KOPT-K1 (cell line): ENCODE measurements around the gene COMMD3.
A peak's percentile ranks its signal among the peaks of the same experiment; 100 is the strongest.

Experiments
- H3K27ac ChIP-seq: fragments of 200-600 bp; sonication (generic); 2 replicates; pipeline ENCODE4 v1.5.1; 2016; ENCODE audit warnings: antibody characterized with exemption, mild to moderate bottlenecking, low read depth, low read length; ENCODE audit not compliant: poor library complexity, severe bottlenecking
- H3K36me3 ChIP-seq: fragments of 200-600 bp; sonication (generic); 2 replicates; pipeline ENCODE4 v1.5.1; 2017; ENCODE audit warnings: antibody characterized with exemption, mild to moderate bottlenecking, low read length, moderate library complexity; ENCODE audit not compliant: insufficient read depth
- H3K9me3 ChIP-seq: fragments of 200-600 bp; sonication (generic); 2 replicates; pipeline ENCODE4 v1.5.1; 2017; ENCODE audit warnings: antibody characterized with exemption, low read length, mild to moderate bottlenecking; ENCODE audit not compliant: insufficient read depth, poor library complexity, severe bottlenecking

COMMD3 gene

DNA sequence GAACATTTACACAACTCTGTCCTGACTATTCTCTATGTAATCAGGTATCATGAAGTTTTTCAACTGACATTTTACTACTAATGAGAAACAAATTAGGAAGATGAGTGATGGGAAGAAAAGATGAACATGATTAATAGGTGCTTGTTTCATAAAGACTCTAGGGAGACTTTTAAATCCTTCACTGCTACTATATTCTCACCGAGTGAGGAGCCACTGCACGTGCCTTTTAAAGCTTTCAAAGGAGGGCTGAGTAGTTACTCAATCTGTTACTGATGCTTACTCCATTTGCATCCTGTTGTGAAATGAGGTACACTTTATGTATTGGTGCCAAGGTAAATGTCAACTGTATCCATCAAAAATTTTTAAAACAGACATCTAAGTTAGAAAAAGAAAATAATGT, 1.3 kb upstream of the COMMD3 start:
- Histone ChIP-seq H3K27ac (no peak overlapping the region), H3K36me3 (no peaks in the 10 kb centered on the region), H3K9me3 (no peaks in the 10 kb centered on the region)

DNA sequence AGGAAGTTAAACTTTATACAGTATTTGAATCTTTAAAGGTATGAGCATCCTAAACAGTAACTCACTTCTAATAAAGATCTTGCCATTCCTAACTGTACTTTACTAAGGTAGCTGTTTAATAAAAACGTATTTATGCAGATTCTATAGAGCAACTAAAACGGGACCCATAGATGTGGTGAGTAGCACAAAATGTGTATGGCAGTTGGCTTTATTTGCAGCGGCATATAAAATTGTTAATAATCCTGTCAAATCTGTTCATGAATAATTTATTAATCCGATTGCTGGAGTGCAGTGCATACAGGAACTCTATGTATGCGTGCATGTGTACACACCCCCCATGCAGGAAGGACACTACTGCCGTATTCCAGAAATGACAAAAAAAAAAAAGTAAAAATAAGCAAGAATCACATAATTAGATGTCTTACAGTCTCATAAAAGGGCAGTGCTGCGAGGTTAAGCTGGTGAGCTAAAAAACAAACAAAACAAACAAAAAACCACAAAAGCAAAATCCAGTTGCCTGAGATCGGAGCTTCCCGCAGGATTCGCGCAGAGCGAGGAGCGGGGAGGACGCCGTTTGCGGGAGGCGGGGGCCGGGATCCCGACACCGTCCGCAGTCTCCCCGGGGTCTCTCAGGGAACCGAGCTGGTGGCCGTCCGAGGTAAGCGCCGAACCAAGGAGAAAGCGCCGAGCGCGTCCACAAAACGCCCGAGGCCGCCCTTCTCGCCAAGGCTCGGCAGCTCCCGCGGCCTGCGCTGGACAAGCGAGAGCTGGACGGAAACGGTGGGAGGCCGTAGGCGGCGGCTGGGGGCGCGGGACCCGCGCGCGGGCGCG, 518 bp upstream of the COMMD3 start:
- H3K36me3 ChIP-seq = no peaks in the 10 kb centered on the region
- H3K27ac ChIP-seq = peak overlapping the region; percentile 90

DNA sequence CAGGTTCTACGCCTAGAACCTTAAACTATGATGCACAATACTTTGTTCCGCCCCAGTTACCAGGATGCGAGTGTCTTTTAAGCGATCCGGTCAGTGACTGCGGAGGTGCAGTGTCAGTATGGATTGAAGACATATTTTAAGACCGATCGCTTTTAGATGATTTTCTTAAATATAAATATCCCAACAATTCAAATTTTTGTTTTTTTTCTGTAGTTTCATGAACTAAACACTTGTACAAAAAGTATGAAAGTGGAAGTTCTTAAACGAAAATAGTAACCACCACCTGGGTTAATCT, 835 bp downstream of the COMMD3 start:
- Histone ChIP-seq H3K9me3 (no peaks in the 10 kb centered on the region), H3K27ac (peak overlapping the region; percentile 90), H3K36me3 (no peaks in the 10 kb centered on the region)

More for the DNA sequence above, 518 bp upstream of the COMMD3 start:
- H3K9me3 ChIP-seq = no peaks in the 10 kb centered on the region

DNA sequence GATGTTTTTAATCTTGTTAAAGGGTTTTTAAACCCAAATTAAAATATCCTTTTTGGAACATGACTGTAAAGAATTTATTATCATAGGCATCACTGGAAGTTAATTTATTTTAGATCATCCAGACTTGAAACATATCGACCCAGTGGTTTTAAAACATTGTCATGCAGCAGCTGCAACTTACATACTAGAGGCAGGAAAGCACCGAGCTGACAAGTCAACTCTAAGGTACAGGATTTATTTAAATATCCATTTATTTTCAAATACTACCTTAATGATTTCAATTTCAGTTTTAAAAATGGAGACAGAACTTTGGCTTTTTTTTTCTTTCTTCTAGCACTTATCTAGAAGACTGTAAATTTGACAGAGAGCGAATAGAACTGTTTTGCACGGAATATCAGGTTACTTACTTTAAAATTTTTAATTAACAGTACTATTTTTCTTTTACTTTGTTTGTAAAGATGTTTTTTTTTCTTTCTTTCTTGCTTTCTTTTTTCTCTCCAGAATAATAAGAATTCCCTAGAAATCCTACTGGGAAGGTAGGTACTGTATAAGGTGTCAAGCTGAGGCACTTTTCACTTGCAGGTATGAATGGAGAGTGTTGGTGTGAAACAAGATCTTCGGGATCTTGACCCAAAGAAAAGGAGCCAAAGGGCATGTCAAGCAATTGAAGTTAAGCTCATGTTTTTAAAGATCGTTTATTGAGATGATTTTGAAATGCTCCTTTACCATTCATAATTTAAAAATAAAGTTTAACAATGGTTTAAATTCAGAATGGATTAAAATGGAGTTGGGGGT, 1.8 kb downstream of the COMMD3 start:
- no peak overlapping the region for H3K27ac ChIP-seq
- H3K9me3 ChIP-seq = no peaks in the 10 kb centered on the region
- H3K36me3 ChIP-seq = no peaks in the 10 kb centered on the region

DNA sequence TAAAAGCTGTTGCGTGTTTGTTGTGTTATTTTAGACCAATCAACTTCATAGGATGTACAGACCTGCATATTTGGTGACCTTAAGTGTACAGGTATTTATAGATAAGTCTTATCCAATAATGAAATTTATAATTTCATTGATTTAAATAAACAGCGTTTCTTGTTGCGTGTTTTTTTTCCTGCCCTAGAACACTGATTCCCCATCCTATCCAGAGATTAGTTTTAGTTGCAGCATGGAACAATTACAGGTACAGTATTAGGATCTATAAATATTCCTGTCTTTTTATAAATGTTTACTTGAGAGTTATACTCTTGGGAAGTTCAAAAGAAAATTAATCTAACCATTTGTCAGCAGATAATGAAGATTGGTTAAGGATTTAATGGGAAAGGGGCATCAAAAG, 2.6 kb downstream of the COMMD3 start:
- Histone ChIP-seq H3K36me3 (no peaks in the 10 kb centered on the region), H3K27ac (no peak overlapping the region), H3K9me3 (no peaks in the 10 kb centered on the region)

DNA sequence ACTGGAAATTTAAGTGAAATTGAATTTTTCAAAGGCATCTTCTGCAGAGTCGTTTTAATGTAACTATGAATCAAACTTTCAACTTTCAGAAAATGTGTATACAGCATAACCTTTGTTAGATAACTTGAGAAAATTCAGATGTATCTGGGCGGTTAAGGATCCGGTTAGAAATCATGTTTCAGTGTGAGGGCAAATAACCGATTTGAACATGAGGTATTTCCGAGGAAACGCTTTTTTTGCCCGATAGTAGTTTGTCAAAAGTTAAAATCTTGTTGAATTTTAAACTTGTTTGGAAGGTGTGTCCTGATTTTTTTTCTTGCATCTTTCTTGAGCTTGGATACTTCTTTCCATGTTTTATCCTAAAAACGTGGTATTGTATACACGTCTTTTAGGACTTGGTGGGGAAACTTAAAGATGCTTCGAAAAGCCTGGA, 3.4 kb downstream of the COMMD3 start:
- H3K36me3 ChIP-seq = no peaks in the 10 kb centered on the region
- no peak overlapping the region for H3K27ac ChIP-seq
- no peaks in the 10 kb centered on the region for H3K9me3 ChIP-seq

DNA sequence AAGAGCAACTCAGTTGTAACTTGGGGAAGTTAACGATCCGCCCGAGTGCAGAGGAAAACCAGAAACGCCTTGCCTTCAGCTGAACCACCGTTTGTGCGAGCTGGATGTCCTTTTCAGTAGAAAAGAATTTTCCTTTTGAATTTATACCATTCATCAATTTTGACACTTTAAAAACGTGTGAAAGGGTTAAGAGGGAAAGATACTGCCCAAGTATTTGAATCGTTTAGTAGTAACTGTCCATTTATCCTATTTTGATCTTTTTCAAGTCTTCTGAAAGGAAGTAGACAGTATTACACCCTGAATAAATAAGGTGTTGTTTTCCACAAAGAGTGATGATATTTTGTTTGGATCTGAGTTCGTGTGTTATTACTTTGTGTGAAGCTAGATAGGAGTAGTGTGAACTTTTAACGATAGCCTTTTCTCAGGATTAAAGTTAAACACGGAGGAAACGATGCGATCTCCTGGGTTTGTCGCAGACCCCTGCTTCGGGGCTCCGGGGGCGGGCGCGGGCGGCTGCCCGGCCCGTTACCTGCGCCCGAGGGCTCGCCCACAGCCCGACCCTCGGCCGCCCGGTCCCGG, 3.9 kb downstream of the COMMD3 start:
- Histone ChIP-seq H3K36me3 (no peaks in the 10 kb centered on the region), H3K9me3 (no peaks in the 10 kb centered on the region), H3K27ac (peak overlapping the region; percentile 48)

DNA sequence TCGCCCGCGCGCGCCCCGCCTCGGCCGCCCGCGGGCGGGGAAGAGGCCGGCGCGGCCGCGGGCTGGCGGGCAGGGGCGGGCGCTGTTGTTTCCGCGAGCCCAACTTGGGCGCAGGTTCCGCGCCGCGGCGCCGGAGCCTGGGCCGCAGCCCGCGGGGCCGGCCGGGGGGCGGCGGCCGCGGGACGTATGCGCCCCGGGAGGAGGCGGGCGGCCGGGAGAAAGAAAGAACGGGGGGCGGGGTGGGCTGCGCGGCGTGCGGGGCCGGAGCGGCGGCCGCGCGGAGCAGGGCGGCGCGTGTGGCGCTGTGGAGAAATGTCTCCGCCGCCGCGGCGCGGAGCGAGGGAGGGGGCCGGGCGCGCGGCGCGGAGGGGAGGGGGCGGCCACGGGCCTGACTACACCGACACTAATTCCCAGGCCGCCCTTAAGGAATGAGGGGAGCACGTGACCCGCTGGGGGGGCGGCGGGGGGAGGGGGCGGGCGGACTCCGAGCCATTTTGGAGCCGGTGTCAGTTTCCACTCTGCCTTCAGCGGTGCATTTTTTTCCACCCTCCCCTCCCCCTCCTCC, 4.5 kb downstream of the COMMD3 start, which contains the start of gene BMI1:
Gene BMI1 (plus strand): TSS at position 509 of the 565 bp plus-strand sequence. CDS start 5,351 bp downstream, outside the sequence.
- Histone ChIP-seq H3K36me3 (no peaks in the 10 kb centered on the region), H3K27ac (peak within 1 kb of the TSS; percentile 82), H3K9me3 (no peaks in the 10 kb centered on the region)

DNA sequence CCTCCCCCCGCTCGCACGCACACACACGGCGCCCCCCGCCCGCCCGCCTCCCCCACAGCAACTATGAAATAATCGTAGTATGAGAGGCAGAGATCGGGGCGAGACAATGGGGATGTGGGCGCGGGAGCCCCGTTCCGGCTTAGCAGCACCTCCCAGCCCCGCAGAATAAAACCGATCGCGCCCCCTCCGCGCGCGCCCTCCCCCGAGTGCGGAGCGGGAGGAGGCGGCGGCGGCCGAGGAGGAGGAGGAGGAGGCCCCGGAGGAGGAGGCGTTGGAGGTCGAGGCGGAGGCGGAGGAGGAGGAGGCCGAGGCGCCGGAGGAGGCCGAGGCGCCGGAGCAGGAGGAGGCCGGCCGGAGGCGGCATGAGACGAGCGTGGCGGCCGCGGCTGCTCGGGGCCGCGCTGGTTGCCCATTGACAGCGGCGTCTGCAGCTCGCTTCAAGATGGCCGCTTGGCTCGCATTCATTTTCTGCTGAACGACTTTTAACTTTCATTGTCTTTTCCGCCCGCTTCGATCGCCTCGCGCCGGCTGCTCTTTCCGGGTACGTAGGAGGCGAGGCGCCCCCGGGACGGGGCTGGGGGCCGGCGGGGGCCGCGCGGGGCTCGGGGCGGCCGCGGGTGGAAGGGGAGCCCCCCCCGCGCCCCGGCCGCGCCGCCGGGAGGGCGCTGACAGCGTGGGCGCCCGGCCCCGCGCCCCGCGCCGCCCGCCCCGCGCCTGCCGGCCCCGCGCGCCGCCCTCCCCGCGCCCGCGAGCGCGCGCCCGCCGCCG, 5.2 kb downstream of the COMMD3 start:
- Histone ChIP-seq H3K9me3 (no peaks in the 10 kb centered on the region), H3K27ac (peak overlapping the region; percentile 82), H3K36me3 (peaks cover 4% of the 10 kb centered on the region)

DNA sequence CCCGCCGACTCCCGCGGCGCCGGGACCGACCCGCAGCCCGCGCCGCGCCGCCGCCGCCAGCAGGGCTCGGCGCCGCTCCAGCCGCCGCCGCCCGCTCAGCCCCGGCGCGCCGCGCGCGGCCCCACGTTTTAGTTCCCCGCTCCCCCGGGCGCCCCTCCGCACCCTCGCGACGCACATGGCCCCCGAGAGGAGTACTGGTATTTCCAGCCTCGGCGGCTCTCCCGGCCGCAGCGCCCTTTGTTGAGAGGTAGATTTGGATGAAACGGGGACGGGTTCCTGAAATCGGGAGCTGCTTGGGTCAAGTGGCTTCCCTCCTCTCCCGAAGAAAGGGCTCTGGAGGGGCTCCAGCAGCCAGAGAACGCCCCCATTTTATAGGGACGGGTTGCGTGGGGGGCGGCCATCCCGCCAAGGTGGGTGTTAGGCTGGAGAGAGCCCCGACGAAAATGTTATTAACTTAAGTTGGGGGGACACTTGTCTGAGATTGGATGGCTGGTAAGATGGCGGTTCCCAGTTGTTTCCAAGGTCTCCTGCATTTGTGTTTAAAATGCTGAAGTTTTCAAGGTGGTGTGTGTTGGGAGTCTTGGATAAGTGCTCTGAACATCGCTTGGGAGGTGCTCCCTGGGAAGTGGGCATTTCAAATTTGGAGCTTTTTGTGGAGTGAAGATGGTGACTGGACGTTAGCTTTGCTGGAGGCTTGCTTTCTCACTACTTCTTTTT, 5.9 kb downstream of the COMMD3 start:
- Histone ChIP-seq H3K9me3 (no peaks in the 10 kb centered on the region), H3K36me3 (peaks cover 12% of the 10 kb centered on the region), H3K27ac (peak overlapping the region; percentile 34)

DNA sequence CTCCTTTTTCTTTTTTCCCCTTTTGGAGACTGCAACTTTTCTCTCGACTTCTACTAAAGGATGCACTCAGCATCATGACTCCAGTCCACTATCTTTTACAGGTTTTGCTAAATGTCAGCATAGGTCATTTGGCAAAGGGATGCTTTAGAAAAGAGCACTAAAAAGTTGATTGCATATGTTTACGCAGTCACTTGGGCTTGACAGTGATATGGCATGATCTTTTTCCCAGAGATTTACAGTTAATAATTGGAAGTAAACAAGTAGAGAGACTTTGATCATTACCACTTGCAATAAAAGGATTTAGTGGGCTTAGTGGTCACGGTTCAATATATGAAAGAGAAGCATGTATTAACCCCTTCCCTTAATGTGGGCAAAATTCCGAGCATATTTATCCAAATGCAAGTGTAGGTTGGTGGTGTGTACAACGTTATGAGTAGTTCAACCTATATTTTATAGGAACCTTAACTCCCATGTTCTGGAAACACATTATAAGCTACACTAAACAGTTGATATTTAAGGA, 6.5 kb downstream of the COMMD3 start:
- Histone ChIP-seq H3K36me3 (peaks cover 16% of the 10 kb centered on the region), H3K9me3 (no peaks in the 10 kb centered on the region), H3K27ac (peak overlapping the region; percentile 34)

DNA sequence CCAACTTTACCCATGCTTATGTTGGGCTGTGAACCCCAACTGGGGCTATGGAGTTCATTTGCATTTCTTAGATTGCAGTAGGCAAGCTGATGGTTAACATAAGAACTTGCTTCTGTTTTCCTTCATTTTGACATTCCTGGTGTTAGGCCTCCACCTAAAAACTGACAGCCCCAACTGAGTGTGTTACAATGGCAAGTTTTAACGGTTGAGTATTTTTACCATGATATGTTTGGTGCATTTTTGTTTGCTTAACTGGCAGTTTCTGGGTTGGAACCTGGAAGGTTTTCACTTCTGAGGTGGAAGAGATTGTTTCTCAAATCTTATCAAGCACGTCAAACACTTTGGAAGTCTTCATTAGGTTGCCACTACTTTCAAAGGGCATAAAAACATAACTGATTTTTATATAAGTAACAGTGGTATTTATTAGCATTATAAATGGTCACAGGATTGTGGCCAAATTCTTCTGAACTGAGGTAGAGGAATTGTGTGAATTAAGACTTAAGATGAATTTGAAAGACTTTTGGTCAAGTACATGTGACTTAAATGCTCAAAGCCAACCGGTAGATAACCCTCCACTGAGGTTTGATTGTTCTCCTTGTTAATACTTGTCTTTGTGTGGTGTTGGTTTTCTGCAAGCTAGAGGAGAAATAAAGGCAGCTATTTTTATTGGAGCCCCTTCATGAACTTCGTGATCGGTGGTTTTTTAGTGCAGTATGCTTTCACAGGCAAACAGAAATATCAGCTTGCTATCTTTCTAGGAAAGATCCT, 7.5 kb downstream of the COMMD3 start:
- no peak overlapping the region for H3K27ac ChIP-seq

DNA sequence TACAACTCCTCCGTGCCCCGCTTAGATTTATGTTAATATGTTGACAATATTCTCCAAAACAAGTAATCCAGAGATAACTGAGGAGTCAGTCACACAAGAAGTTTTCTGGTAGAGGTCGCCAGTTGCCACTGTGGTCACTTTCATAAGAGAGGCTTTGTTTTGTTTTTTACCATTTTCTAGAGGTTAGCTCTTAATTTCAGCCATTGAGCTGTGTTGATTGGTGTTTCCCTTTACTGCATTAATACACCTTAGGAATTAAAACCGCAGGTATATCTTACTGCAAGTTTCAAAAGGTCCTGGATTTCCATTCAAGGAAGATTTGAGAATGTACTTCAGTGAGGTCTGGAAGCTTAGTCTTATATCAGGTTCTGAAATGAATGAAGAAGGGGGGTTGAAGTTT, 8.2 kb downstream of the COMMD3 start:
- Histone ChIP-seq H3K36me3 (peaks cover 34% of the 10 kb centered on the region), H3K27ac (no peak overlapping the region), H3K9me3 (no peaks in the 10 kb centered on the region)

More for the DNA sequence above, 7.5 kb downstream of the COMMD3 start:
- Histone ChIP-seq H3K9me3 (no peaks in the 10 kb centered on the region), H3K36me3 (peaks cover 27% of the 10 kb centered on the region)
